IPS-18a (cell line): Measurements from ENCODE around the gene SLC9A8.

ENCODE experiments used
- H3K27ac ChIP-seq: one replicate; pipeline ENCODE4 v1.5.1; 2013; ENCODE audit warnings: low read length
- H3K27me3 ChIP-seq: one replicate; pipeline ENCODE4 v1.6.1; 2013; ENCODE audit warnings: mild to moderate bottlenecking, low read length; ENCODE audit not compliant: control insufficient read depth, insufficient read depth
- H3K36me3 ChIP-seq: one replicate; pipeline ENCODE4 v1.6.1; 2013; ENCODE audit warnings: low read depth, low read length; ENCODE audit not compliant: control insufficient read depth
- H3K4me1 ChIP-seq: one replicate; pipeline ENCODE4 v1.6.1; 2013; ENCODE audit warnings: low read depth, low read length; ENCODE audit not compliant: control insufficient read depth
- H3K4me3 ChIP-seq: one replicate; pipeline ENCODE4 v1.5.1; 2013; ENCODE audit warnings: low read length
- H3K9ac ChIP-seq: one replicate; pipeline ENCODE4 v1.6.1; 2013; ENCODE audit warnings: mild to moderate bottlenecking, low read length, moderate library complexity
- H3K9me3 ChIP-seq: one replicate; pipeline ENCODE4 v1.6.1; 2013; ENCODE audit warnings: low read depth, low read length; ENCODE audit not compliant: control insufficient read depth

The SLC9A8 gene

GRCh38 chr20:49887251-49888211, 74.9 kb downstream of the SLC9A8 start:
- H3K36me3 ChIP-seq: no peaks in the 10 kb centered on the region
- H3K4me3 ChIP-seq: no peak overlapping the region
- H3K27me3 ChIP-seq: no peaks in the 10 kb centered on the region
- no peak overlapping the region for H3K27ac ChIP-seq
- no peaks in the 10 kb centered on the region for H3K4me1 ChIP-seq
- no peak overlapping the region for H3K9ac ChIP-seq
- H3K9me3 ChIP-seq: no peaks in the 10 kb centered on the region

GRCh38 chr20:49888212-49889000, 75.8 kb downstream of the SLC9A8 start:
- no peak overlapping the region for H3K4me3 ChIP-seq
- no peaks in the 10 kb centered on the region for H3K36me3 ChIP-seq
- no peaks in the 10 kb centered on the region for H3K4me1 ChIP-seq
- H3K27ac ChIP-seq: no peak overlapping the region
- H3K9me3 ChIP-seq: no peaks in the 10 kb centered on the region
- no peak overlapping the region for H3K9ac ChIP-seq
- H3K27me3 ChIP-seq: no peaks in the 10 kb centered on the region

GRCh38 chr20:49889001-49889934, 76.6 kb downstream of the SLC9A8 start:
- no peaks in the 10 kb centered on the region for H3K36me3 ChIP-seq
- no peak overlapping the region for H3K27ac ChIP-seq
- H3K4me1 ChIP-seq: no peaks in the 10 kb centered on the region
- no peaks in the 10 kb centered on the region for H3K9me3 ChIP-seq
- no peaks in the 10 kb centered on the region for H3K27me3 ChIP-seq
- no peak overlapping the region for H3K9ac ChIP-seq
- H3K4me3 ChIP-seq: no peak overlapping the region

GRCh38 chr20:49889935-49890333, 77.3 kb downstream of the SLC9A8 start:
- H3K4me1 ChIP-seq: no peaks in the 10 kb centered on the region
- H3K9ac ChIP-seq: no peak overlapping the region
- no peak overlapping the region for H3K27ac ChIP-seq
- H3K4me3 ChIP-seq: no peak overlapping the region
- no peaks in the 10 kb centered on the region for H3K36me3 ChIP-seq
- H3K27me3 ChIP-seq: no peaks in the 10 kb centered on the region
- no peaks in the 10 kb centered on the region for H3K9me3 ChIP-seq

- Histone ChIP-seq H3K27ac (no peak overlapping the region), H3K4me3 (no peak overlapping the region), H3K9ac (no peak overlapping the region), H3K9me3 (no peaks in the 10 kb centered on the region), H3K4me1 (no peaks in the 10 kb centered on the region), H3K27me3 (no peaks in the 10 kb centered on the region), H3K36me3 (no peaks in the 10 kb centered on the region)
Observed at GRCh38 chr20:49890471-49891361, 78.1 kb downstream of the SLC9A8 start.

GRCh38 chr20:49891476-49892110, 79.0 kb downstream of the SLC9A8 start:
- no peaks in the 10 kb centered on the region for H3K9me3 ChIP-seq
- H3K9ac ChIP-seq: no peak overlapping the region
- no peak overlapping the region for H3K4me3 ChIP-seq
- no peaks in the 10 kb centered on the region for H3K4me1 ChIP-seq
- H3K27ac ChIP-seq: no peak overlapping the region
- no peaks in the 10 kb centered on the region for H3K27me3 ChIP-seq
- no peaks in the 10 kb centered on the region for H3K36me3 ChIP-seq

GRCh38 chr20:49892260-49892659, 79.6 kb downstream of the SLC9A8 start:
- Histone ChIP-seq H3K4me3 (no peak overlapping the region), H3K27me3 (no peaks in the 10 kb centered on the region)

GRCh38 chr20:49892817-49893216, 80.2 kb downstream of the SLC9A8 start:
- H3K9ac ChIP-seq: no peak overlapping the region
- H3K9me3 ChIP-seq: no peaks in the 10 kb centered on the region
- no peaks in the 10 kb centered on the region for H3K4me1 ChIP-seq
- H3K27ac ChIP-seq: no peak overlapping the region
- H3K36me3 ChIP-seq: no peaks in the 10 kb centered on the region
- H3K4me3 ChIP-seq: no peak overlapping the region
- no peaks in the 10 kb centered on the region for H3K27me3 ChIP-seq

More at GRCh38 chr20:49892260-49892659, 79.6 kb downstream of the SLC9A8 start:
- Histone ChIP-seq H3K36me3 (no peaks in the 10 kb centered on the region), H3K27ac (no peak overlapping the region), H3K9me3 (no peaks in the 10 kb centered on the region), H3K4me1 (no peaks in the 10 kb centered on the region), H3K9ac (no peak overlapping the region)

GRCh38 chr20:49893242-49894072, 80.8 kb downstream of the SLC9A8 start:
- no peaks in the 10 kb centered on the region for H3K4me1 ChIP-seq
- no peak overlapping the region for H3K27ac ChIP-seq
- no peaks in the 10 kb centered on the region for H3K27me3 ChIP-seq
- no peaks in the 10 kb centered on the region for H3K36me3 ChIP-seq
- H3K4me3 ChIP-seq: no peak overlapping the region
- H3K9me3 ChIP-seq: no peaks in the 10 kb centered on the region
- no peak overlapping the region for H3K9ac ChIP-seq
